Smooth muscle cell (in vitro differentiated cells): Measurements from ENCODE around the gene RAB11A. TPM values are rescaled to one million over a fixed set of nuclear protein-coding genes. Genes with fewer than 3 reads are reported as not detected.

Experiments
- DNase-seq: peaks from one replicate; lab custom pipeline; 2025; ENCODE audit not compliant: unreplicated experiment; lab: John Stamatoyannopoulos, UW
- H2AFZ ChIP-seq: fragments of 200-600 bp; sonication (generic); 2 replicates; pipeline ENCODE4 v1.6.0; 2016; ENCODE audit warnings: antibody characterized with exemption, low read depth, mild to moderate bottlenecking
- H3F3A ChIP-seq: fragments of 200-600 bp; sonication (generic); 2 replicates; pipeline ENCODE4 v1.6.0; 2017; ENCODE audit warnings: antibody characterized with exemption, low read depth
- H3K27ac ChIP-seq: fragments of 200-600 bp; sonication (generic); 2 replicates; pipeline ENCODE4 v1.5.1; 2016; ENCODE audit warnings: low read depth, mild to moderate bottlenecking
- H3K27me3 ChIP-seq: fragments of 200-600 bp; sonication (generic); 2 replicates; pipeline ENCODE4 v1.6.1; 2016; ENCODE audit warnings: low read depth, mild to moderate bottlenecking
- H3K36me3 ChIP-seq: fragments of 200-600 bp; sonication (generic); 2 replicates; pipeline ENCODE4 v1.5.1; 2016; ENCODE audit warnings: low read depth
- H3K4me1 ChIP-seq: fragments of 200-600 bp; sonication (generic); 2 replicates; pipeline ENCODE4 v1.5.1; 2016; ENCODE audit warnings: low read depth
- H3K4me2 ChIP-seq: fragments of 200-600 bp; sonication (generic); 2 replicates; pipeline ENCODE4 v1.6.0; 2016; ENCODE audit warnings: mild to moderate bottlenecking
- H3K4me3 ChIP-seq: fragments of 200-600 bp; sonication (generic); 2 replicates; pipeline ENCODE4 v1.5.1; 2016; ENCODE audit warnings: mild to moderate bottlenecking
- H3K79me2 ChIP-seq: fragments of 200-600 bp; sonication (generic); 2 replicates; pipeline ENCODE4 v1.6.0; 2016; ENCODE audit warnings: low read depth, mild to moderate bottlenecking
- H3K9ac ChIP-seq: fragments of 200-600 bp; sonication (generic); 2 replicates; pipeline ENCODE4 v1.6.0; 2016; ENCODE audit warnings: low read depth
- H3K9me3 ChIP-seq: fragments of 200-600 bp; sonication (generic); replicated peaks from 2 replicates; pipeline ENCODE4 v1.5.1; 2016; ENCODE audit warnings: low read depth
- H4K20me1 ChIP-seq: fragments of 200-600 bp; sonication (generic); 2 replicates; pipeline ENCODE4 v1.6.0; 2016; ENCODE audit warnings: low read depth
- CTCF ChIP-seq: fragments of 200-600 bp; sonication (generic); IDR thresholded peaks from 2 replicates; pipeline ENCODE4 v1.5.1; 2017; ENCODE audit warnings: borderline replicate concordance, mild to moderate bottlenecking, antibody characterized with exemption; ENCODE audit not compliant: insufficient read depth, poor library complexity, severe bottlenecking
- WGBS: methylation state at CpG from one replicate; pipeline ENCODE4 v1.1.7; 2016; ENCODE audit warnings: low lambda C conversion rate; 5-methylcytosine and 5-hydroxymethylcytosine counted together
- polyA plus RNA-seq: library from polyadenylated mRNA; unstranded; fragments of >200 nt; fragmentation: Nextera tagmentation; extraction: Ambion mirVana; gene quantifications from 2 replicates; pipeline ENCODE4 v1.2.1, GENCODE V29; 2016
- total RNA-seq: library from RNA; depleted of rRNA; stranded (reverse); fragments of >200 nt; gene quantifications from 2 replicates; pipeline ENCODE4 v1.2.3, GENCODE V29; 2014

The RAB11A gene
- total and polyA plus RNA-seq, 2 experiments from 2014 or later: 206 to 300 TPM

GRCh38 chr15:65845826-65846519 is 23.3 kb upstream of the RAB11A start:
- 82% methylated on average over 9 of the region's 9 CpGs for WGBS
- no peak for TF ChIP-seq CTCF
- no peak for DNase-seq
- H4K20me1 ChIP-seq: no peaks in the 10 kb centered on the region
- H3K36me3 ChIP-seq: no peaks in the 10 kb centered on the region
- H3K79me2 ChIP-seq: no peaks in the 10 kb centered on the region
- H2AFZ ChIP-seq: no peak overlapping the region
- H3K27me3 ChIP-seq: no peaks in the 10 kb centered on the region
- no peaks in the 10 kb centered on the region for H3K9me3 ChIP-seq
- H3K4me3 ChIP-seq: no peak overlapping the region
- no peak overlapping the region for H3K9ac ChIP-seq
- no peak overlapping the region for H3K27ac ChIP-seq
- peaks cover 6% of the 10 kb centered on the region for H3K4me1 ChIP-seq
- no peaks in the 10 kb centered on the region for H3F3A ChIP-seq
- no peak overlapping the region for H3K4me2 ChIP-seq

GRCh38 chr15:65847989-65848388 is 21.3 kb upstream of the RAB11A start:
- DNase-seq: no peak
- no peaks in the 10 kb centered on the region for H3K36me3 ChIP-seq
- no peak overlapping the region for H2AFZ ChIP-seq
- no peak overlapping the region for H3K4me2 ChIP-seq
- H3K9ac ChIP-seq: no peak overlapping the region
- H3K27ac ChIP-seq: no peak overlapping the region
- H3K4me3 ChIP-seq: no peak overlapping the region
- no peaks in the 10 kb centered on the region for H3F3A ChIP-seq
- no peak for TF ChIP-seq CTCF
- H4K20me1 ChIP-seq: no peaks in the 10 kb centered on the region
- no peaks in the 10 kb centered on the region for H3K79me2 ChIP-seq
- no peaks in the 10 kb centered on the region for H3K9me3 ChIP-seq
- no peaks in the 10 kb centered on the region for H3K4me1 ChIP-seq
- H3K27me3 ChIP-seq: no peaks in the 10 kb centered on the region

- Histone ChIP-seq H3K9ac (no peak overlapping the region), H2AFZ (no peak overlapping the region), H3F3A (no peaks in the 10 kb centered on the region), H4K20me1 (no peaks in the 10 kb centered on the region), H3K27me3 (no peaks in the 10 kb centered on the region), H3K27ac (no peak overlapping the region), H3K79me2 (no peaks in the 10 kb centered on the region), H3K9me3 (no peaks in the 10 kb centered on the region), H3K4me3 (no peak overlapping the region), H3K36me3 (no peaks in the 10 kb centered on the region), H3K4me1 (no peaks in the 10 kb centered on the region), H3K4me2 (no peak overlapping the region)
- 90% methylated on average over 5 of the region's 5 CpGs for WGBS
- TF ChIP-seq CTCF: no peak
- DNase-seq: no peak
These were observed 17.3 kb upstream of the RAB11A start for GRCh38 chr15:65851981-65852380.

- Histone ChIP-seq H3K9me3 (no peaks in the 10 kb centered on the region), H2AFZ (no peak overlapping the region), H3F3A (no peaks in the 10 kb centered on the region), H3K4me1 (no peaks in the 10 kb centered on the region), H3K36me3 (no peaks in the 10 kb centered on the region), H3K4me3 (no peak overlapping the region), H3K4me2 (no peak overlapping the region), H3K27me3 (no peaks in the 10 kb centered on the region), H3K79me2 (no peaks in the 10 kb centered on the region), H3K9ac (no peak overlapping the region), H3K27ac (no peak overlapping the region), H4K20me1 (no peaks in the 10 kb centered on the region)
- no peak for DNase-seq
- 70% methylated on average over 12 of the region's 12 CpGs for WGBS
- peak; percentile 88 for TF ChIP-seq CTCF
These were observed 12.4 kb upstream of the RAB11A start for GRCh38 chr15:65856821-65857455.
